Mucosa of rectum (tissue), 2 donors: ENCODE results near the gene LARP6.
"Not testable (repeated sequence)": the region's sequence is repeated elsewhere in the genome, so short reads cannot be mapped to it uniquely, and the experiment has no call there.

Source experiments
- H3K27ac ChIP-seq, 2 donors: one replicate each; pipeline ENCODE4 v1.7.0; 2013; ENCODE audit warnings: inconsistent platforms in 2 of 2, low read depth in 2 of 2, low read length in 2 of 2
- H3K27me3 ChIP-seq, 2 donors: one replicate each; pipeline ENCODE4 v1.7.0; 2013; ENCODE audit warnings: low read length in 2 of 2; ENCODE audit not compliant: control insufficient read depth in 2 of 2, insufficient read depth in 2 of 2
- H3K36me3 ChIP-seq, 2 donors: one replicate each; pipeline ENCODE4 v1.7.0; 2013; ENCODE audit warnings: low read length in 2 of 2; ENCODE audit not compliant: control insufficient read depth in 2 of 2, insufficient read depth in 2 of 2
- H3K4me1 ChIP-seq, 2 donors: one replicate each; pipeline ENCODE4 v1.7.0; 2013; ENCODE audit warnings: low read length in 2 of 2, mild to moderate bottlenecking in 1 of 2; ENCODE audit not compliant: control insufficient read depth in 2 of 2, insufficient read depth in 2 of 2
- H3K4me3 ChIP-seq, 2 donors: one replicate each; pipeline ENCODE4 v1.7.0; 2013; ENCODE audit warnings: low read length in 2 of 2
- H3K9ac ChIP-seq, 2 donors: one replicate each; pipeline ENCODE4 v1.7.0; 2013; ENCODE audit warnings: low read length in 2 of 2, low read depth in 1 of 2, mild to moderate bottlenecking in 1 of 2
- H3K9me3 ChIP-seq, 2 donors: one replicate each; pipeline ENCODE4 v1.7.0; 2013; ENCODE audit warnings: low read length in 2 of 2; ENCODE audit not compliant: control insufficient read depth in 2 of 2
- donor health status: healthy.
- donor health status: Normal muscosa, but diverticular disease.

LARP6 gene

GRCh38 chr15:70815604-70816003 is 38.4 kb downstream of the LARP6 start:
- no peak overlapping the region for H3K27ac ChIP-seq
- no peaks in the 10 kb centered on the region for H3K27me3 ChIP-seq
- H3K9me3 ChIP-seq = no peaks in the 10 kb centered on the region

DNA sequence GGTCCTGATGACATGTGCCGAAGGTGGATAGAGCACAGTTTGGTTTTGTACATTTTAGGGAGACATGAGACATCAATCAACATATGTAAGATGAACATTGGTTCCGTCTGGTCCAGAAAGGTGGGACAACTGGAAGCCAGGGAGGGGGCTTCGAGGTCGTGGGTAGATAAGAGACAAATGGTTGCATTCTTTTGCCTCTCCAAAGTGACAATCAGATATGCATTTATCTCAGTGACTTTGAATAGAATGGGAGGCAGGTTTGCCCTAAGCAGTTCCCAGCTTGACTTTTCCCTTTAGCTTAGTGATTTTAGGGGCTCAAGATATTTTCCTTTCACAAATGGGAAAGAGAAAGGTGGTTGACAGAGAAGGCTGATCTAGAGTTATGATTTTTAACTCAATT is 38.9 kb downstream of the LARP6 start:
- H3K36me3 ChIP-seq, H3K27ac ChIP-seq, H3K27me3 ChIP-seq, H3K4me3 ChIP-seq, H3K9me3 ChIP-seq, H3K4me1 ChIP-seq, H3K9ac ChIP-seq: not testable (repeated sequence)

More at GRCh38 chr15:70815604-70816003, 38.4 kb downstream of the LARP6 start:
- H3K4me3 ChIP-seq = no peak overlapping the region
- peaks cover 3 to 6% of the 10 kb centered on the region in 2 donors for H3K4me1 ChIP-seq
- no peaks in the 10 kb centered on the region for H3K36me3 ChIP-seq
- H3K9ac ChIP-seq = no peak overlapping the region

DNA sequence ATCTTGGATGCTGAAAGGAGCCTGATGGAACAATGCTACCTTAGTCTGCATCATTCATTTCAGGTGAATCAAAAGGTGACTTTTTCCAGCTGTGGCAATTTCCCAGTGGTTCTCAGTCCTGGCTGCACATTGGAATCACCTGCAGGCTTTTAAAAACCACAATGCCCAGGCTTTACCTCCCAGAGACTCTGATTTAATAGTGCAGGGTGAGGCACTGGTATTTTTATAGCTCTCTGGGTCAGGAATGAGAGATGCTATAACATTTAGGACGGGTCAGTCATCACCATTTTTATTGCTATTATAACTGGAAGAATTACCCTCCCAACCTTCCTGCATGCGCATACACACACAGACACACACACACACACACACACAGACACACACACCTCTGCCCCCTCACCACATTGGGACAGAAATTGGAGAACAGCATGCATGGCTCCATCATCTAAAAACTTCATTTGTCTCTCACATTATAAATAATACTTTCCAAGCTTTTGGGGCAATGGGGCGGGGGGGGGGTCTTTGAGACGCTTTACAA is 41.1 kb downstream of the LARP6 start:
- H3K9ac ChIP-seq = no peak overlapping the region
- peak overlapping the region in 1 of 2 donors; percentile 30 for H3K4me3 ChIP-seq
- peaks cover 3 to 6% of the 10 kb centered on the region in 2 donors for H3K4me1 ChIP-seq

DNA sequence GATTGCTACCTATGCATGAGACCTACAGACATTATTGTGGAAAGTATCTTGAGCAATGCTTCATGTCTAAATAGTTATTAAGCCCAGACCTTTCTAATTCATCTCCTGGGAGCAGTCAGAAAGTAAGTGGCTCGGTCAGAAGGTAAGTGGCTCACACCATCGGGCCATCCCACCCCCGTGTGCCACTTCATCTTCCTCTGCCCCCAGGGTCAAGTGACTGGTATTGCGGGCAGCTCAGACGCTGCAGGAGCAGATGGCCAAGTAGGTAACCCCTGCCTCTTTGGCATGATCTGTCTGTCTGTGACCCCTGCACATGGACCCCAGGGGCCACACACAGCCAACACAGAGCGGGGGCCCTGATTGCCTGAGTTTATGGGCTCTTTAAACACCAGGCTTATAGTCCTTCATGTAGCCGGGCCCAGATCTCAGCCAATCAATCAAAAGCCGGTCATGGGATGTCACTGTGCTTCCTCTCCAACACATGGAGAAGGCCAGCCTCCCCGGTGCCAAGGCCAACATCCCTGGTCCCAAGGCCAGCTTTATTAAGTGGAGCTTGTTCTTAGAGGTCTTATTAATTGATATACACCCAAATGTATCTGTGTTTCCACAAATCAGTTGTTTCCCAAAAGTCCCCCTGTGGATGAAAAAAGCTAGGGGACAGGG is 42.9 kb downstream of the LARP6 start:
- no peaks in the 10 kb centered on the region for H3K36me3 ChIP-seq
- H3K9ac ChIP-seq = no peak overlapping the region
- peaks cover 3 to 6% of the 10 kb centered on the region in 2 donors for H3K4me1 ChIP-seq
- no peaks in the 10 kb centered on the region for H3K27me3 ChIP-seq
- no peaks in the 10 kb centered on the region for H3K9me3 ChIP-seq
- no peak overlapping the region for H3K4me3 ChIP-seq
- no peak overlapping the region for H3K27ac ChIP-seq

More for the DNA sequence above, 41.1 kb downstream of the LARP6 start:
- H3K27ac ChIP-seq = no peak overlapping the region
- no peaks in the 10 kb centered on the region for H3K27me3 ChIP-seq
- no peaks in the 10 kb centered on the region for H3K36me3 ChIP-seq
- no peaks in the 10 kb centered on the region for H3K9me3 ChIP-seq

DNA sequence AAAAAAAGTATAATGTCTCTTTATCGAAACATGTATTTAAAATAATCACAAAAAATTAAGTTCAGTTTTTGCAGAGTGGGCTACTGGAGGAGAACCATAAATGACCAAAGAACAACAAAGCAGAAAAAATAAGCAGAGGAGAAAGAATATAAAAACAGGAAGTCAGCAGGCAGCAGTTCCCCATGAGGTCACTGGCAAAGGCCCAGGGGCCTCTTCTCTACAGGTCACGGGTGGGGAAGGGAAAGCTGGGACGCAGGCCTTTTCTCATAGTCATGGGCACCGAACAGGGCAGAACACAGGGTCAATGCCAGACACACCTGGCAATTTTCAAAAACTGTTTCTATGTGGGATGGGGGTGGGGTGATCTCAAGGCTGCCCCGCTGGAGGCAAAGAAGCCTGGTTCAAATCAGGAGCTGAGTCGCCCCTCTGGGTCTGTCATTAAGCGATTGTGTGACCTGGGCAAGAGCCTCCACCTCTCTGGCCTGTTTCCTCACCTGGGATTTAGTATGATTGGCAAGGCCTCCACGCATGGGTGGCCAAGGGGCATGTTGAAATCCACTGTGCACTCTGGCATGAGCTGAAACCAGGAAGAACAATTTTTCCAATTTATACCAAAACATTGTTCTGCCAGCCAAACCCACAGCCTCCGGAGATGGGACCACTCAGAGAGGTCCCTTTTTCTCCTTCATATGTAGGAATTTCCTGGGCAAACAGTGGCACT is 46.8 kb downstream of the LARP6 start:
- H3K27ac ChIP-seq = no peak overlapping the region
- H3K36me3 ChIP-seq = no peaks in the 10 kb centered on the region
- no peak overlapping the region for H3K9ac ChIP-seq
- H3K27me3 ChIP-seq = no peaks in the 10 kb centered on the region
- H3K4me3 ChIP-seq = no peak overlapping the region
- H3K4me1 ChIP-seq = peaks cover 0 to 1% of the 10 kb centered on the region in 2 donors
- no peaks in the 10 kb centered on the region for H3K9me3 ChIP-seq

DNA sequence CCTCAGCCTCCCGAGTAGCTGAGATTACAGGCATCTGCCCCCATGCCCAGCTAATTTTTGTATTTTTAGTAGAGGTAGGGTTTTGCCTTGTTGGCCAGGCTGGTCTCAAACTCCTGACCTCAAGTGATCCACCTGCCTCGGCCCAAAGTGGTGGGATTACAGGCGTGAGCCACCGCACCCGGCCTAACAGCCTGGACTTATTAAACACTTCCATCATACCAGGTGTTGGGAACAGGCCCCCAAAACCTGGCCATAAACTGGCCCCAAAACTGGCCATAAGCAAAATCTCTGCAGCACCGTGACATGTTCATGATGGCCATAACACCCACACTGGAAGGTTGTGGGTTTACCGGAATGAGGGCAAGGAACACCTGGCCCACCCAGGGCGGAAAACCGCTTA is 49.6 kb downstream of the LARP6 start:
- not testable (repeated sequence) for H3K27me3 ChIP-seq, H3K9me3 ChIP-seq, H3K4me3 ChIP-seq, H3K27ac ChIP-seq, H3K36me3 ChIP-seq, H3K4me1 ChIP-seq, H3K9ac ChIP-seq

- Histone ChIP-seq H3K4me3 (no peak overlapping the region), H3K9me3 (no peaks in the 10 kb centered on the region), H3K36me3 (no peaks in the 10 kb centered on the region), H3K4me1 (no peaks in the 10 kb centered on the region), H3K27me3 (no peaks in the 10 kb centered on the region), H3K9ac (no peak overlapping the region), H3K27ac (no peak overlapping the region)
These were observed 51.3 kb downstream of the LARP6 start for GRCh38 chr15:70802629-70803028.

DNA sequence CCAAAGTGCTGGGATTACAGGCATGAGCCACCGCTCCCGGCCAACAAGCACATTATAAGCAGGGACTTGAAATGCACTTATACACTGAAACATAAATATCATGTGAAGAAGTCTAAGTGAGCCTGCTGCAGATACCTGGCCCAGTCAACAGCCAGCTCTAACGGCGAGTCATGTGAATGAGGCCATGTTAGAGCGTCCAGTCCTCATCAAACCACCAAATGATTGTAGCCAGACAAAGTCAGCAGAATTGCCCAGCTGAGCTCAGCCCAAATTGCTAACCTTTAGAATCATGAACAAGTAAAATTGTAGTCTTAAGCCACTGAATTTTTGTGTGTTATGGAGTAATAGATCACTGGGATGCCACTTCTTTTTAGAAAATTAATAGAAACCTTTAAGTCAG is 52.8 kb downstream of the LARP6 start:
- H3K4me1 ChIP-seq = no peaks in the 10 kb centered on the region

DNA sequence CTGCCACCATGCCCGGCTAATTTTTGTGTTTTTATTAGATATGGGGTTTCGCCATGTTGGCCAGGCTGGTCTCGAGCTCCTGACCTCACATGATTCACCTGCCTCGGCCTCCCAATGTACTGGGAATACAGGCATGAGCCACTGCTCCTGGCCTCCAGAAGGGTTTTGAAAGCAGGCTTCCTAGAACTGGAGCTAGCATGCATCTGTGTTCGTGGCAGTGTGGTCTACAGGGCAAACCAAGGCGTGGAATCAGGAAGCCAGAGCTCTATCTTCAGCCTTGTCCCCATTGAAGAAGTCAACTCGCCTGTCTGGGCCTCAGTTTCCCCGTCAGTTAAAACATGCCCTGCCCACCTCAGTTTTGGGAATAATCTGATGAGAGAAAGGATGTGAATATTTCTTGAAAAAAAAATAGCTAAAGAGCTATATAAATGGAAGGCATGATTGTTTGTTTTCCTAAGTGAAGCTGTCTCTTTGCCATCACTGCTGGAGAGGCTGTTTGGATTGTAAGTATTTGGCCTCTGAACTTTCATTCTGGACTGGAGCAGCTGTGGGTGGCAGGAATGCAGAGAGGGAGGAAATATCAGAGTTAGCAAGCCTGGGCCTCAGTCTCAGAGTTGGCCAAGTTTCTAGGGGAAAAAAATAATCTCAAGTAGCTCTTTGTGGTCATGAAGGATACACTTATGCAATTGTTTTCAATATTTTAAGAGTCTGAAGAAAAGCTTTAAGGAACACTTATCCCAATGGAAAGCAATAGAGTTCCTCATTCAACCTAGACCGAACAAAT is 54.1 kb downstream of the LARP6 start:
- Histone ChIP-seq H3K27me3 (no peaks in the 10 kb centered on the region), H3K27ac (no peak overlapping the region), H3K9ac (no peak overlapping the region), H3K36me3 (no peaks in the 10 kb centered on the region), H3K4me3 (no peak overlapping the region), H3K9me3 (no peaks in the 10 kb centered on the region), H3K4me1 (peaks cover 0 to under 1% of the 10 kb centered on the region in 2 donors)

More for the DNA sequence above, 52.8 kb downstream of the LARP6 start:
- Histone ChIP-seq H3K27ac (no peak overlapping the region), H3K36me3 (no peaks in the 10 kb centered on the region), H3K4me3 (no peak overlapping the region), H3K27me3 (no peaks in the 10 kb centered on the region), H3K9ac (no peak overlapping the region), H3K9me3 (no peaks in the 10 kb centered on the region)

GRCh38 chr15:70797464-70797863 is 56.5 kb downstream of the LARP6 start:
- H3K4me1 ChIP-seq = peaks cover 0 to 4% of the 10 kb centered on the region in 2 donors
- H3K9ac ChIP-seq = no peak overlapping the region
- H3K27ac ChIP-seq = no peak overlapping the region
- no peaks in the 10 kb centered on the region for H3K27me3 ChIP-seq
- H3K36me3 ChIP-seq = no peaks in the 10 kb centered on the region
- H3K4me3 ChIP-seq = no peak overlapping the region
- no peaks in the 10 kb centered on the region for H3K9me3 ChIP-seq
